Pancreas (tissue), 10 donors: ENCODE results near the gene IGSF23. TPM values are rescaled to one million over a fixed set of nuclear protein-coding genes. Genes with fewer than 3 reads are reported as not detected.

Experiments
- ATAC-seq, 4 donors: fragments of 200-7000 bp; cut with Tn5 transposase; one replicate each; pipeline versions ENCODE4 v1.8.0 to v1.9.1; 2020; ENCODE audit warnings: mild to moderate bottlenecking in 4 of 4, moderate library complexity in 4 of 4
- DNase-seq, 6 donors: peaks; one replicate each; pipeline ENCODE4 v3.0.0-alpha.2; 2020
- FAIRE-seq: peaks from 2 replicates; lab custom pipeline; 2012; peaks lifted over from hg19 to GRCh38; lab: Jason Lieb, UNC
- H3K27ac ChIP-seq, 4 donors: fragments of 200-600 bp; sonication (generic); 1 replicate in 3 of 4; 2 replicates in 1 of 4; pipeline versions ENCODE4 v1.5.0 to v1.8.0; 2020
- H3K27me3 ChIP-seq, 4 donors: fragments of 200-600 bp; one replicate each; pipeline ENCODE4 v1.8.0; 2021
- H3K36me3 ChIP-seq, 3 donors: fragments of 200-600 bp; sonication (generic) in 1 of 3; one replicate each; pipeline versions ENCODE4 v1.5.0 to v1.8.0; 2020 to 2021
- H3K4me1 ChIP-seq, 3 donors: fragments of 200-600 bp; one replicate each; pipeline ENCODE4 v1.8.0; 2021
- H3K4me3 ChIP-seq, 4 donors: fragments of 200-600 bp; sonication (generic) in 2 of 4; one replicate each; pipeline versions ENCODE4 v1.5.0 to v1.8.0; 2020 to 2021
- H3K9me3 ChIP-seq, 4 donors: fragments of 200-600 bp; one replicate each; pipeline ENCODE4 v1.8.0; 2021
- CTCF ChIP-seq, 4 donors: fragments of 200-600 bp; sonication (generic) in 3 of 4; IDR thresholded peaks; one replicate each; pipeline versions ENCODE4 v1.5.0 to v1.8.0; 2021; ENCODE audit warnings: antibody characterized with exemption in 4 of 4
- WGBS, 2 donors: extraction: QIAGEN DNeasy Blood & Tissue Kit; methylation state at CpG; one replicate each; pipeline ENCODE4 v1.1.7; 2013; 5-methylcytosine and 5-hydroxymethylcytosine counted together
- intact Hi-C, 3 donors: fragments of 100-400 bp; cut with DNase I; formaldehyde crosslinking; loops; one replicate each; pipeline versions ENCODE4 v1.11.1 to v1.14.2; 2022
- polyA plus RNA-seq, 2 donors: library from polyadenylated mRNA; stranded (reverse); fragments of 200-250 nt; gene quantifications; one replicate each; pipeline ENCODE4 v1.2.3, GENCODE V29; 2013
- total RNA-seq, 6 donors: library from RNA; stranded (reverse); fragmentation: NEBNext Ultra II Directional in 4 of 6; extraction: Animal tissue kit (Norgen Biotek cat#: 25700) in 4 of 6; gene quantifications; one replicate each; pipeline versions ENCODE4 v1.2.1 to v1.2.4, GENCODE V29; 2021 to 2023
- donor health status: healthy with polysubstance abuse.
- donor health status: DM: no; HTN: no; CAD: no; lungs with moderate emphysema.
- donor health status: DM: no; HTN: no; CAD: no.
- donor health status: control.
- donor health status: control.
- donor health status: Bipolar disorder and iron deficiency.
- donor health status: DM: yes; HTN: yes; CAD: no.
- donor health status: DM: no; HTN: no; CAD: no.
- donor health status: DM: no; HTN: no; CAD: no.
- donor health status: DM: yes; HTN: yes; CAD: no.

IGSF23 gene
- total and polyA plus RNA-seq, 8 donors: 0.43 to 1.3 (median 1.2) TPM

GRCh38 chr19:44618640-44619357 is 5.4 kb downstream of the IGSF23 start:
- Histone ChIP-seq H3K9me3 (no peaks in the 10 kb centered on the region), H3K27ac (no peak overlapping the region), H3K27me3 (no peaks in the 10 kb centered on the region), H3K4me3 (no peak overlapping the region), H3K4me1 (no peaks in the 10 kb centered on the region), H3K36me3 (no peaks in the 10 kb centered on the region)
- no peak for DNase-seq
- ATAC-seq: no peak
- no peak for TF ChIP-seq CTCF (IDR thresholded peaks at IDR 0.05)
- 66 to 81% methylated on average over 7 of the region's 7 CpGs for WGBS, 2 donors
- intact Hi-C loops: no loop called here
- no peak for FAIRE-seq

GRCh38 chr19:44620667-44621066 is 7.3 kb downstream of the IGSF23 start:
- Histone ChIP-seq H3K27ac (no peak overlapping the region), H3K27me3 (no peaks in the 10 kb centered on the region), H3K9me3 (no peaks in the 10 kb centered on the region), H3K4me3 (no peak overlapping the region), H3K4me1 (no peaks in the 10 kb centered on the region), H3K36me3 (no peaks in the 10 kb centered on the region)
- TF ChIP-seq CTCF (IDR thresholded peaks at IDR 0.05): no peak
- intact Hi-C loops: no loop called here
- DNase-seq (no peak), ATAC-seq (peak in 1 of 4 donors; percentile 31), FAIRE-seq (no peak)
- WGBS, 2 donors: 81 to 87% methylated on average over 5 of the region's 5 CpGs

GRCh38 chr19:44621367-44621766 is 8.0 kb downstream of the IGSF23 start:
- intact Hi-C loops: no loop called here
- Histone ChIP-seq H3K9me3 (no peaks in the 10 kb centered on the region), H3K27me3 (no peaks in the 10 kb centered on the region), H3K4me3 (no peak overlapping the region), H3K27ac (no peak overlapping the region), H3K36me3 (no peaks in the 10 kb centered on the region), H3K4me1 (no peaks in the 10 kb centered on the region)
- TF ChIP-seq CTCF (IDR thresholded peaks at IDR 0.05): no peak
- ATAC-seq (no peak), FAIRE-seq (no peak), DNase-seq (no peak)
- WGBS, 2 donors: 78 to 94% methylated on average over 6 of the region's 6 CpGs

GRCh38 chr19:44623080-44623479 is 9.7 kb downstream of the IGSF23 start:
- H3K27ac ChIP-seq: no peak overlapping the region
- no peak for FAIRE-seq
- no peaks in the 10 kb centered on the region for H3K27me3 ChIP-seq
- no peak overlapping the region for H3K4me3 ChIP-seq
- H3K36me3 ChIP-seq: no peaks in the 10 kb centered on the region
- DNase-seq: no peak
- intact Hi-C loops: no loop called here
- WGBS, 2 donors: 63 to 77% methylated on average over 5 of the region's 5 CpGs
- TF ChIP-seq CTCF (IDR thresholded peaks at IDR 0.05): no peak
- H3K4me1 ChIP-seq: no peaks in the 10 kb centered on the region
- peak in 3 of 4 donors; percentile 48 to 64 (median 61) for ATAC-seq
- H3K9me3 ChIP-seq: no peaks in the 10 kb centered on the region

GRCh38 chr19:44623626-44624025 is 10.3 kb downstream of the IGSF23 start:
- intact Hi-C loops: no loop called here
- ATAC-seq: no peak
- Histone ChIP-seq H3K4me3 (no peak overlapping the region), H3K27ac (no peak overlapping the region), H3K27me3 (no peaks in the 10 kb centered on the region), H3K4me1 (no peaks in the 10 kb centered on the region), H3K36me3 (no peaks in the 10 kb centered on the region), H3K9me3 (no peaks in the 10 kb centered on the region)
- no peak for DNase-seq
- TF ChIP-seq CTCF (IDR thresholded peaks at IDR 0.05): no peak
- 93% methylated on average over 4 of the region's 4 CpGs for WGBS, 2 donors
- no peak for FAIRE-seq
